ENCODE measurements around the gene CDK15. TPM values are rescaled to one million over a fixed set of nuclear protein-coding genes. Genes with fewer than 3 reads are reported as not detected.

The CDK15 gene
- total and polyA plus RNA-seq, 8 donors, result 0.20 to 0.84 (median 0.43) TPM

GRCh38 chr2:201886504-201886903 is 80.2 kb downstream of the CDK15 start:
- Histone ChIP-seq H3K4me1 (no peaks in the 10 kb centered on the region), H3K27me3 (peaks cover 0 to 49% of the 10 kb centered on the region in 2 donors), H3K27ac (no peak overlapping the region), H3K9me3 (no peaks in the 10 kb centered on the region), H3K36me3 (no peaks in the 10 kb centered on the region), H3K4me3 (no peak overlapping the region)
- ATAC-seq (no peak), DNase-seq (no peak)
- intact Hi-C loops (cut with DNase I), result no loop called here
- TF ChIP-seq CTCF (IDR thresholded peaks at IDR 0.05), result no peak

- H3K4me3 ChIP-seq, result peak overlapping the region in 1 of 2 donors; percentile 8
- ATAC-seq (no peak), DNase-seq (peak in 2 of 4 donors; percentile 23 to 43)
- no peak for TF ChIP-seq CTCF (IDR thresholded peaks at IDR 0.05)
- intact Hi-C loops (cut with DNase I), result no loop called here
- peaks cover 0 to 35% of the 10 kb centered on the region in 2 donors for H3K27me3 ChIP-seq
- H3K36me3 ChIP-seq, result no peaks in the 10 kb centered on the region
- H3K27ac ChIP-seq, result no peak overlapping the region
- H3K4me1 ChIP-seq, result no peaks in the 10 kb centered on the region
- no peaks in the 10 kb centered on the region for H3K9me3 ChIP-seq
Observed at GRCh38 chr2:201887773-201888425, 81.6 kb downstream of the CDK15 start.

GRCh38 chr2:201888426-201888800 is 82.1 kb downstream of the CDK15 start:
- peaks cover 0 to 30% of the 10 kb centered on the region in 2 donors for H3K27me3 ChIP-seq
- intact Hi-C loops (cut with DNase I), result no loop called here

GRCh38 chr2:201890453-201890852 is 84.1 kb downstream of the CDK15 start:
- H3K27ac ChIP-seq, result no peak overlapping the region
- peaks cover 0 to 27% of the 10 kb centered on the region in 2 donors for H3K27me3 ChIP-seq
- no peak overlapping the region for H3K4me3 ChIP-seq
- H3K36me3 ChIP-seq, result no peaks in the 10 kb centered on the region
- DNase-seq, result no peak
- intact Hi-C loops (cut with DNase I), result no loop called here
- H3K9me3 ChIP-seq, result no peaks in the 10 kb centered on the region
- H3K4me1 ChIP-seq, result no peaks in the 10 kb centered on the region
- ATAC-seq, result no peak
- no peak for TF ChIP-seq CTCF (IDR thresholded peaks at IDR 0.05)

More at GRCh38 chr2:201888426-201888800, 82.1 kb downstream of the CDK15 start:
- no peak for ATAC-seq
- TF ChIP-seq CTCF (IDR thresholded peaks at IDR 0.05), result no peak
- no peak overlapping the region for H3K27ac ChIP-seq
- peak in 2 of 4 donors; percentile 29 to 36 for DNase-seq
- peak overlapping the region in 1 of 2 donors; percentile 8 for H3K4me3 ChIP-seq
- no peaks in the 10 kb centered on the region for H3K9me3 ChIP-seq
- H3K4me1 ChIP-seq, result no peaks in the 10 kb centered on the region
- H3K36me3 ChIP-seq, result no peaks in the 10 kb centered on the region

GRCh38 chr2:201891676-201892075 is 85.3 kb downstream of the CDK15 start:
- Histone ChIP-seq H3K4me3 (no peak overlapping the region), H3K4me1 (no peaks in the 10 kb centered on the region), H3K36me3 (no peaks in the 10 kb centered on the region), H3K27ac (no peak overlapping the region), H3K27me3 (peaks cover 0 to 27% of the 10 kb centered on the region in 2 donors), H3K9me3 (no peaks in the 10 kb centered on the region)
- no peak for DNase-seq
- intact Hi-C loops (cut with DNase I), result no loop called here
- ATAC-seq, result no peak
- TF ChIP-seq CTCF (IDR thresholded peaks at IDR 0.05), result no peak

Data from left lung (tissue), 10 donors.